HG02943 (cell line): ENCODE measurements around the gene CDC25B.

Source experiments
- ATAC-seq: cut with Tn5 transposase; IDR thresholded peaks from one replicate; pipeline ENCODE4 v1.9.1; 2021; ENCODE audit warnings: mild to moderate bottlenecking, low read depth, moderate library complexity; ENCODE audit not compliant: unreplicated experiment

The CDC25B gene

DNA sequence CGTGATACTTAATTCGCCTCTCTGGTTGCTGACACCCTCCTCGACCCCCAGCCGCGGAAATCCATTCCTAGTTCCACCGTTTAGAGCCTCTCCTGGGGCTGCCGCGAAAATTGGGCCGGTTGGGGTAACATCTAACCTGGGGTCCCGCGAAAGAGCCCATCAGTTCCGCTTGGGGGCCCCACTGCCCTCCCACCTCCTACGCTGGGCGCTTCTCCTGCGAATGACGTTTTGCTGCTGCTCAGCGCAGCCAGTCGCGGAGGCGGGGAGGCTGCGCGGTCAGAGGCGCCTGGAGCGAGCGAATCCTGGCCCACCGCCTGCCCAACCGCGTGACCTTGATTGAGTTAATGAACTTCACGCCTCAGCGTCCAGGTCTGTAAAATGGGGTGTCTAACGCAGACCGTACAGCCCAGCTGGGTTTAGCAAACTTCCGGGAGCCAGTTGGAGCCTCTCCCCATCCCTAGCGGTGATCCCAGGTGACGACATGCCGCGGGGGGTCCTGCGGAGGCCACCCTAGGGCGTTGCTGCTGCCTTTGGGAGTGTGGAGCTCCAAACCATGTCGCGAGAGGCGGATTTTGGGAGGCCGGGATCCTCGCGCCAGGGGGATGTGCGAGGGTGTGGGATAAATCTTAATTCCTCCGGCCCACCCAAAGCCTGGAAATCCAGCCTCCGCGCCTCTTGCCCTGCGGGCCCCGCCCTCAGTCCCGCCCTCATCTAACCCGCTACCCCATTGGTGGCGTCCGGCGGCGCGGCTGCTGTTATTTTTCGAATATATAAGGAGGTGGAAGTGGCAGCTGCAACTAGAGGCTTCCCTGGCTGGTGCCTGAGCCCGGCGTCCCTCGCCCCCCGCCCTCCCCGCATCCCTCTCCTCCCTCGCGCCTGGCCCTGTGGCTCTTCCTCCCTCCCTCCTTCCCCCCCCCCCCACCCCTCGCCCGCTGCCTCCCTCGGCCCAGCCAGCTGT lies at the start of gene CDC25B:
Gene CDC25B, plus strand, starts transcription at position 800 of the 958 bp plus-strand sequence. CDS start 222 bp downstream, outside the sequence.
- peak; percentile 55 for ATAC-seq

DNA sequence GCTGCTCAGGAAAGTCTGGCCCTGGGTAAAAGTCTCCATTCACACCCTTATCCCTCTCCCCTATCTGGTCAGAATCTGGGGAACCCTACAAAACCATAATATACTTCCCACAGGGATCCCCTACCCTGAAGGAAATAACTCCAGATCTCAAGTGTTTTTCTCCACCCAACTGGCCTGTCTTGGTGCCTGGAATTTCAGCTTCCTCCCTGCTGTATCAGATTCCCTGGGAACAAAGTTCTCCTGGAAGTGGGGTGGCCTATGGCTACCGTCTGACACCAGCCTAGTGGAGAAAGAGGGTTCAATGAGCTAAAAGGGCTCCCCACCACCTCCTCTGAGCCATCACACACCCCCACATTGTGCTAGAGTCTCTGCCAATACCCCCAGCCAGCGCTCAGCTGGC lies 48.6 kb upstream of the CDC25B start:
- no peak for ATAC-seq

DNA sequence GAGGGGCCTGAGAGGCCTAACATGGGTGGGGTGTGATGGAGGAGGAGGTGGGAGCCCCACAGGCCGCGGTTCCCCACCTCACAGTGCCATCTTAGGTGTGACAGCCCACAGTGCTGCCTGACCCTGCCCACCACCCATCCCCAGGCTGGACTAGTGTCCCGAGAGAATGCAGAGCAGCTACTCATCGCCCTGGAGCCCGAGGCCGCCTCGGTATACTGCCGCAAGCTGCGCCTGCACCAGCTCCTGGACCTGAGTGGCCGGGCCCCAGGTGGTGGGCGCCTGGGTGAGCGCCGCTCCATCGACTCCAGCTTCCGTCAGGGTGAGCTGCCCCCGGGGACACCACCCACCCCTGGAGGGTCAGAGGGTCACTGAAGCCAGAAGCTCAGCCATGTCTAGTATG lies 48.0 kb upstream of the CDC25B start:
- no peak for ATAC-seq

DNA sequence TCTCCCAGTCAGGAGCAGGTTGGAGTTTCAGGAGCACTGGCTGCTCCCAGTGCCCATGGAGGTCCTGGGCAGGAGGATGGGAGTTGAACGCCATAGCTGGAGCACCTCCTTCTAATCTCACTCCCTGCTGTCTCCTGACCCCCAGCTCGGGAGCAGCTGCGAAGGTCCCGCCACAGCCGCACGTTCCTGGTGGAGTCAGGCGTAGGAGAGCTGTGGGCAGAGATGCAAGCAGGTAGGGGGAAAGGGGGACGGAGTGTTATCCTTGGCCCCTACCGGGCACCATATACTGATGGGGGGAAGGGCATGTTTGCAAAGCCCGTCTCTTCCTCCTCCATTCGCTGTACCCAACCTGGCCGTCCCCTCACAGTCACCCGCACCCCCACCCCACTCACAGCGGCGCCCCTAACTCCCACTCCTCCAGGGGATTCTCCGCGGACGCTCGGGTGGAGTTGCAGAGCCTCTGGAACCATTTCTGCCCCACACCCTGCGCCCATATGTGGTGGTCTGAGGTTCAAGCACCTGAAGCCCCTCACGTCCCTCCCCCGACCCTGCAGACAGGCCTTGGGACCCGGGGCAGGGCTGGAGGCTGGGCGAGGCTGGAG lies 46.9 kb upstream of the CDC25B start:
- ATAC-seq: no peak

DNA sequence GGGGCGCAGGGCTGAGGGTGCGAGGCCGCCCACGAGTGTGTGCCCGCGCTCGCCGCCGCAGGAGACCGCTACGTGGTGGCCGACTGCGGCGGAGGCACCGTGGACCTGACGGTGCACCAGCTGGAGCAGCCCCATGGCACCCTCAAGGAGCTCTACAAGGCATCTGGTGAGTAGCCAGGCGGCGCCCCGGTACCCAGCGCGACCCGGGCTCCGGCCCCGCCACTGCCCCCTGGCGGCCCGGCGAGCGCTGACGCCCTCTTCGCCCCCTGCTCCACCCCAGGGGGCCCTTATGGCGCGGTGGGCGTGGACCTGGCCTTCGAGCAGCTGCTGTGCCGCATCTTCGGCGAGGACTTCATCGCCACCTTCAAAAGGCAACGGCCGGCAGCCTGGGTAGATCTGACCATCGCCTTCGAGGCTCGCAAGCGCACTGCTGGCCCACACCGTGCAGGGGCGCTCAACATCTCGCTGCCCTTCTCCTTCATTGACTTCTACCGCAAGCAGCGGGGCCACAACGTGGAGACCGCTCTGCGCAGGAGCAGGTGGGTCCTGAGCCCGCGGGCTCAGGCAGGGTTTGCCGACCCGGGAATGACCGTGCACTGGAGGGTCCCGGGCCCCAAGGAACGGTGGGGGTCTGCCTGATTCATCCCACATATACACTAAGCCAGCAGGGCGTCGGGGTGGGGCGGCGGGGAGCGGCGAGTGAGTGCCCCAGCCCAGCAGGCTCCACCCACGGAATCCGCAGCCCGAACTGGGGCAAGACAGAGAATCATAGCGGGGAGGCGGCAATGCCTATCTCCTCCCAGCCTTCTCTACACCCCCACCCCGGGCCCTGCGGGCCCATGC lies 46.2 kb upstream of the CDC25B start:
- ATAC-seq: no peak

DNA sequence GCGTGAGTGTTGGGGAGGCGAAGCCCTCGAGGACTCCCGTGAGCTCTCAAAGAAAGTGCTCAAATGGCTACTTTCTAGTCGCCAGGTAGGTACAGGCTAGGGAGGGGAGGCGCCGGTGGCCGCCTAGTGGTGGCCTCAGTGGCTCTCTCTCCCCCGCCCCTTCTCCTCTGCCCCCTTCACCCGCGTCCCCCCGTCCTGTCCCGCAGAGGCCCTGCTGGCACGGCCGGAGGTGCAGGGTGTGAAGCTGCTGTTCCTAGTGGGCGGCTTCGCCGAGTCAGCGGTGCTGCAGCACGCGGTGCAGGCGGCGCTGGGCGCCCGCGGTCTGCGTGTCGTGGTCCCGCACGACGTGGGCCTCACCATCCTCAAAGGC lies 44.8 kb upstream of the CDC25B start:
- no peak for ATAC-seq

DNA sequence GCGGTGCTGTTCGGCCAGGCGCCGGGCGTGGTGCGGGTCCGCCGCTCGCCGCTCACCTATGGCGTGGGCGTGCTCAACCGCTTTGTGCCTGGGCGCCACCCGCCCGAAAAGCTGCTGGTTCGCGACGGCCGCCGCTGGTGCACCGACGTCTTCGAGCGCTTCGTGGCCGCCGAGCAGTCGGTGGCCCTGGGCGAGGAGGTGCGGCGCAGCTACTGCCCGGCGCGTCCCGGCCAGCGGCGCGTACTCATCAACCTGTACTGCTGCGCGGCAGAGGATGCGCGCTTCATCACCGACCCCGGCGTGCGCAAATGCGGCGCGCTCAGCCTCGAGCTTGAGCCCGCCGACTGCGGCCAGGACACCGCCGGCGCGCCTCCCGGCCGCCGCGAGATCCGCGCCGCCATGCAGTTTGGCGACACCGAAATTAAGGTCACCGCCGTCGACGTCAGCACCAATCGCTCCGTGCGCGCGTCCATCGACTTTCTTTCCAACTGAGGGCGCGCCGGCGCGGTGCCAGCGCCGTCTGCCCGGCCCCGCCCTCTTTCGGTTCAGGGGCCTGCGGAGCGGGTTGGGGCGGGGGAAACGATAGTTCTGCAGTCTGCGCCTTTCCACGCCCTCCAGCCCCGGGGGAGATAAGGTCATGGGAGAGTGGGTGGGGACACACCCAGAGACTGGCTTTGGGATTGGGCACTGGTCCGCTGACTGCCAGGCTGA lies 44.3 kb upstream of the CDC25B start:
- no peak for ATAC-seq

DNA sequence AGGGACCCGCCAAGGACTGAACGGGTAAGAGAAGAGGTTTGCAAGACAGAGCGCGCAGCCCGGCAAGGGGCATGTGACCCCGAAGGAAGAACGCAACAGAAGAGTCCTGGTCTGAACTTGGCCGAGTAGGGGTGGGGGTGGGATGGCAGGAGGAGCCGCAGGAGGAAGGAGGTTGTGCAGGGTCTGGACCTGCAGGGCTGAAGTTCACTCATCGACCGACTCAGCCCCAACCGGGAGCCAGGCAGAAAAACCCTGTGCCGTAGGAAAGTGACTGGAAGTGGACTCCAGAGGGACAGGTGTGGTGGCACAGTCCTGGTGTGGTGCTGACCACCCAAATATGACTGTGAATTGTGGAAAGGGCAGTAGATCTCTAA lies 43.7 kb upstream of the CDC25B start:
- no peak for ATAC-seq

DNA sequence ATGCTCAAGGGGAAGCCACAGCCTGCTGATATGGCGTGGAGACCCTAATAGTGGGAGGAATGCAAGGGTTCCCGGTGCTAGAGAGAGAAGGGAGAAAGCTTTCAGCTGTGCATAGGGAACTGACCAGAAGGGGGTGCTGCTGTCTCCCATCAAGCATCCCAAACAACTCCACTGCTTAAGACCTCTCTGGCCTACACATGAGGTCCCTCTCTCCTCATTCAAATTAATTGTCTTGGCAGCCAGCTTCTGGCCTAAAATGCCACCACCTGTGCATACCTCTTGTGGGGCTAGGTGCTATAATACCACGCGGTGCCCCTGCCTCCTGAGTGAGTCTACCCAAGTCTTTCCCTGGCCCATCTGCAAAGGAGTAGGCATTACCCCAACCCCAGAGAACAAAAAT lies 43.0 kb upstream of the CDC25B start:
- ATAC-seq: no peak

DNA sequence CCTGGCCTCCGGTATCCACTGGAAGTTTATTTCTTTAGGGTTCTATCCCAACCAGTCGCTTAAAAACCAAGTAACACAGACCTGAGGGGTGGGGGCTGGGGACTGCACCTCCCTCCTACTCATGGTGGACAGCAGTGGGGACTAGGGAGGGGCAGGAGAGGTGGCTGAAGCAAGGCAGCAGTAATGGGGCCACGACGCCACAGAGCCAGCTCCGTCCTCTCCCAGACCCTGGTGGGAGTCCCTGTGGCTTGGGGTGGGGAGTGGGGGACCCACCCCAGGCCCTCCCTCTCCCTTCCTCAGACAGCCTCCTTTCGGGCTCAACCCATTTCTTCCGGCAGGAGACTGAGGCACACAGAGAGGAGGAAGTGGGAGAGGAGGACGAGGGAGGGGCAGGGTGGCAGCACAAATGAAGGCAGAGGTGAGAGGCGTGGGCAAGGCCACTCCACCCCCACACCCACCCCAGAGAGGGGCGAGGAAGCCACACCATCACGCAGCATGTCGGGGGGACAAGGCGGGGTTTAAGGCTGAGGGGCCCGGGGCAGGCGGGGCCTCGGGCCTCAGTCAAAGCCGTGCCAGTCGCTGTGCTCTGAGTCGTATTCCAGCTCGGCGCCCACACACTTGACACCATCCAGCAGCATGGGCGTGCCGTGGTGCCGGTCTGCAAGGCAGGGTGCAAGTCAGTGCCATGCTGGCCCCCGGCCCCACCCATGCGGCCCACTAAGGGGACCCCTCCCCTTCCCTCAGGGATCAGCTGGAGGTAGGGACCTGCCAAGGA lies 42.4 kb upstream of the CDC25B start:
- no peak for ATAC-seq

DNA sequence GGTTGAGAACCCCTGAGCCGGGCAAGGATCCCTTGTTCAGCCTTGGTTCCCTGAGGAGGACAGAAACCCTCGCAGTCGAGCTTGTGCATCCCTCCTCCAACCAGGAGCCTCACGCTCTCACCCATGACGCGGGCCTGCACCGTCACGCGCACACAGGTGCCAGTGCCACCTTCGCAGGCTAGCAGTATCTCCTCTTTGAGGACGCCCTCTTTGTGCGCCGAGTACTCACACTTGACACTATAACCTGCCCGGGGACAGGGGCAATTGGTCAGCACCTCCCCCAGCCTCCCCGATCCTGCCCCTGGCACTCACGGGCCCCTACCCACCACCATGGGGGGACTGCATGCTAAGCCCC lies 41.9 kb upstream of the CDC25B start:
- no peak for ATAC-seq

DNA sequence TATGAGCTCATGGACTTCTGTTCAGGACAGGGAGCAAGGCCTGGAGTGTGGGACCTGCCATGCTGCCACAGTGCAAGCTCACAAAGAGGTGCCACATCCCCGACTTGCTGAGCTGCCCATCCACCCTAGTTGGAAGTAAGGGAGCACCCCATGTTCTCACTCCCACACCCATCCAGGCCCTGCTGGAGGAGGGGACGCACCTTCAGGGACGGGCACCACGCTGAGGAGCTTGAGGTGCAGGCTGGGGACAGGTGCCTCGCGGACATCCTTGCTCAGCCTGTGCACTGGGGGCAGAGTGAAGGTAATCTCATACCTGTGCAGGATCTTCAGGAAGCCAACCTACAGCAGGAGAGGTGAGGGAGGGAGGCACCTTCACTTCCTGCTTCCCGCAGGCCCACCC lies 40.8 kb upstream of the CDC25B start:
- ATAC-seq: no peak

DNA sequence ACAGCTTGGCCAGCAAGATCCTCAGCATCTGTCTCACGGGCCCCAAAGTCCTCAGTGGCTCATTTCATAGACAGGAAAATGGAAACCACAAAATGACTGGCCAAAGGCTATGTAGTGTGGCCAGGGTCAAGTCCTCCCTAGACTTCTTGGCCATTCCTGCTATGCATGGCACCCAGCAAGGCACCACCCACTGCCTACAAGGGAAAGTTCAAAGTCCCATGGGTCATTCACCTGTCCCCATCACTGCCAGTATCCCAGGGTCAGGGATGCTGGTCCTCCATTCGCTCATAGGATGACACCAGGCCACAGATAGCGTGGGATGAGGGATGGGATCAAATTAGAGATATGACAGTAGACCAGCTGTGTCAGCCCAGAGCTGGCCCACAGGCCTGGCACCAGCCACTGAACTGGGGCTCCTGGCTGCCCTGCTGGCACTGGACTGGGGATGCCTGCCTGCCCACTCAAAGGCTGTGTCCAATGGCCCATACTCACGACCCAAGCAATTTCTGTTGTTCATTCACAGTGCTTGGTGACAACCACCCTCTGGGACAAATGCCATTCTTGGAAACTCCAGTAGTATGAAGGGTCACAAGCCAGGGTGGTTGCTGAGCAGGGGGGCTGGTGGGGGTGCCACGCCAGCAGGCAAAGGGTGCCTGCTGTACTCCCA lies 40.2 kb upstream of the CDC25B start:
- ATAC-seq: no peak

DNA sequence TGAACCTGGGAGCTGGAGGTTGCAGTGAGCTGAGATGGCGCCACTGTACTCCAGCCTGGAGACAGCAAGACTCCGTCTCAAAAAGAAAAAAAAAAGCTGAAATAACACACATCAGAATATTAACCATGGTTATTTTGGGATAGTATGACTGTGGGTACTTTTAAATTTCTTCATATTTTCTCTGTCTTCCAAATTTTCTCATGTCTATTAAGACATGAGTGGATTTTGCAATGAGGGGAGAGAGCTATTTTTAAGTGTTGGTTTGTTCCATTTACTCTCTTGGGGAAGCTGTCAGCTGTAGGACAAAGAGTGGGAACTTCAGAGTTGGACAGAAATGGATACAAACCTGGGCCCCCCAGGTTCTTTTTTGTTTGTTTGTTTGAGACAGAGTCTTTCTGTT lies 38.8 kb upstream of the CDC25B start:
- no peak for ATAC-seq

DNA sequence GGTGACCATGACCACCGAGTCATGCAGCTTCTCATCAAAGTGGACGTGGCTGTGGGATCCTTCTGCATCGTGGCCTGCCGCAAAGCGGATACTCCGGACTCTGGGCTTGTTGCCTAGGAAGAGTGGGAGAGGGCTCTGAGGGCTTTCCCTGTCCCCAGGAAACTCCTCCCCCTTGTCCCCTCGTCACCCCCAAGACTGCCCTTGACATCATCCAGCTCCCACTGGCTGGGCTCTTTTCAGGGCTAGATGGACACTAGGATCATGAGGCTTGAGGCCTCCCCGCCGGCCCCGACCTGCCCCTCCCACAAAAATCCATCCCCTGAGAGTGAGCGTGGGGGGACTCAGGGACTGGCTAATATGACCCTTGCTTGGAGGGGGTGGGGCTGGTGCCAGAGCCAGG lies 37.5 kb upstream of the CDC25B start:
- ATAC-seq: no peak

DNA sequence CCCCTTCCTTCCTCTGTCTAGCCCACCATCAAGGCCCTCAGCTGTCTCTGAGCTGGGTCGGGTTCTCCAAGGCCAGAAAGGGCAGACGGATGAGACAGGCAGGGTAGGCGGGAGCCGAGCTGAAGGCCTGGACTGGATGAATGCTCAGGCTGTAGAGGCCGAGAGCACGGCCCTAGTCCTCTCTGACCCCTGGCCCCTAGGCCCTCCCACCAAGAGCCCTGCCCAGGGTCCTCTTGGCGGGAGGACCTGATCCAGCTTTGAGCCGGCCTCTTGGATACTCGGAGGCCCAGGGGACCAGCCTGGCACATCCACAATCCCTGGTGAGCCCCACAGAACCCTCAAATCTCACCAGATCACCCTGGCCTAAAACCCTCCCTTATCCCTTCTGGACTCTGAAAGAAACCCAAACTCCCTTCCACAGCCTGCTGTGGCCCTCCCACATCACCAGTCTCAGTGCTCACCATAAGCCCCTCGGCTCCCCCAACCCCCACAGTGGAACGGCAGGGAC lies 36.7 kb upstream of the CDC25B start:
- no peak for ATAC-seq

DNA sequence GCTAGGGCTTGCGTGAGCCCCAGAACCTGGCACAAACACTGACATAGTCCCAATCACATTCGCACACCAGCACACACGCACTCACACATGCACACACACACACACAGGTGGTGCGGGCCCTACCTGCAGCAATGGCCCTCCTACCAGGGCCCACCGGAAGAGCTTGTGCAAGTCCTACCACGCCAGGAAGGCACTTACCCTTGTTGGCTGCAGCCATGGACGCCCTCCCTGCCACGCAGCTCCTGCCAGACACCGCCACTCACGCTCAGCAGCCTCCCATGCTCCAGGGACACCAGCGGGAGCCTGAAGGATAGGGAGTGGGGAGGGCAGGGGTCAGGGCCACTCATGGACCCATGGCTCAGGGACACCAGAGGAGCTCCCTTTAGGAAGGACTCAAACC lies 36.2 kb upstream of the CDC25B start:
- no peak for ATAC-seq

DNA sequence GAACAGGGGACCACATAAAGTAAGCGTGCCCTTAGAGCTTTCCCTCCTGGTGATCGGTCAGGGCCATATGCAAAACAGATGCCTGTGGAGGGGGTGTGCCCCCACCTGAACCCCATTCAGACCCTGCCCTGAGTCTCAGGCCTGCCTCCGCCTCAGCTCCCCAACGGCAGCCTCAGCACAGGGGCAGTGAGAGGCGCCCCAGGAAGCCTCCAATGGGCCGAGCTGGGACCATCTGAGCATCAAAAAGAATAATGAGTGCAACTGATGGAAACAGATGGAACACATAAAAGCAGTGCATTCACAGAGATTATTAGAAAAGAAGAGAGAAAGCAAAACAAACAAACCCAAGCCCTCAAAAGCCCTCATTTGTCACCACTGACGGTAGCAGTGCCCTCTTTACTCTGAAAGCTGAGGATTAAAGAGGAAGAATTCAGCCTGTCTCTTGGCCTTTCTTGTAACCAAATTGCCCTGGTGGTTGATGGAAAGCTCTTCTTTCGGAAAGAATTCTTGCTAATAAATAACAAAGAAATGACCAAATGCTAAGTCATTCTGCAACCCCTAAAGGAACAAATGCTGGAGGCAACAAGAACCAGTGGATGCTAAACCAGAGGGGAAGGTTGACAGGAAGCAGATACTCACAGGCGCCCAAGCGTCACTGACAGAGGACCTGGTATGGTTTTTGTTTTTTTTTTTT lies 35.3 kb upstream of the CDC25B start:
- ATAC-seq: no peak
